GM18526 (cell line): ENCODE results near the gene CCR8.

Experiments used
- POLR2A ChIP-seq: IDR thresholded peaks from 3 replicates; pipeline ENCODE4 v1.6.1; 2011; ENCODE audit not compliant: insufficient read length; ENCODE audit errors: extremely low read depth

The CCR8 gene

DNA sequence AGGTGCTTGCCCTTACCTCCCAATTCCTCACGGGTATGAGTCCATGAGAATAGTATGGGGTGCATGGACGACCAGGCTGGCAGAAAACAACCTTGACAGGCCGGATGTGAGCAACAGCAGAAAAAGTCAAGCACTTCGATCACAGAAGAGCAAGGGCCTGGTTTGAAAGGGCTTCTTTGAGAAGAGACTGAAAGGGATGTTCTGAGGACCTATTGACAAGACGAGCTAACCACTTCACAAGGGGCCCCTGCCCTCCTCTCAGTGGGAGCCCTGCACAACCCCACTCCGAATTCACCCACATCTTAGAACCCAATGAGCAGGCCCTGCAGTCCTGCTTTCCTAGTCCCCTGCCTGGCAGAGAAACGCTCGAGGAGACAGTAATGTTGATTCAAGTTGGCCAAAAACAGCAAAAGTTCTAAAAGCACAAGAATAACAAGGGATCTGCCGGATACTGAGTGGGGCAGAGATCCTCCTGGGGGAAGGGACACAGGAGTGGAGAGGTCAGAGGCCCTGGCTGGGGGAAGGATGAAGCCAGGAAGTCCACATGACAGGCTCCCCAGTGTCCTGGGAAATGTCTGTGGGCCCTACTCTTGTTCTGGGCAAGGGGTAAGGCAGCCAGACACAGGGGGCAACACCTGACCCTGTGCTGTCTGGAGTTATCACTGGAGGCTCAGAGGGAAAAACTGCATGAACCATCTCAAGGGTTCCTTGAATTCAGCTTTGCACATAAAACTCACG lies 34.9 kb upstream of the CCR8 start:
- peak; percentile 15 for TF ChIP-seq POLR2A

DNA sequence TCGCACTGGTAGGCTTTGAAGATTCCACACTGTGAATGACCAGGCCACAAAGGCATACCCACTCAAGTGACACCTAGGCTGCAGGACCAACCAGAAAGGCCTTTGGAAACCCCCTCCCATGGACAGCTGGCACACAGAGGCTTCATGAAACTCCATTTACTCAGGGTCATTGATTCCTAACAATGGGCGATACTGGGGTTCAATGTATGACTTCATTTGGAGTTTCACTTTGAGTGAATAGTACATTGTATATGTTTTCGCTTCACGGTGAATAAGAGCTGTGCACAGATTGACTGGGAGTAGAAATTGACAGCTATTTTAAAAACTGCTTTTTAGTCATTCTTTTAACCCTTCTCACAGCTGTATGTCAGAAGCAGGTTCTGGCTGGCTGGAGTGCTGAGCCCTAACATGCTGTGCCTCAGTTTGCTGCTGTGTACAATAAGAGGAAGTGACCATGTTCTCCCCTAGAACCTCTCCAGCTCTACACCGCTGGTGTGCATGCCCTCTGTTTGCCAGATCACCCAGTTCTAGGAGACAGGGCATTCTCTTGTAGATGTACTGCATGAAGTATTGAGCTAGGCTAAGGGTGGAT lies 34.2 kb upstream of the CCR8 start:
- no peak for TF ChIP-seq POLR2A

GRCh38 chr3:39296197-39297077 lies 33.1 kb upstream of the CCR8 start:
- TF ChIP-seq POLR2A: no peak

- no peak for TF ChIP-seq POLR2A
These were observed 30.2 kb upstream of the CCR8 start for GRCh38 chr3:39299279-39299678.

DNA sequence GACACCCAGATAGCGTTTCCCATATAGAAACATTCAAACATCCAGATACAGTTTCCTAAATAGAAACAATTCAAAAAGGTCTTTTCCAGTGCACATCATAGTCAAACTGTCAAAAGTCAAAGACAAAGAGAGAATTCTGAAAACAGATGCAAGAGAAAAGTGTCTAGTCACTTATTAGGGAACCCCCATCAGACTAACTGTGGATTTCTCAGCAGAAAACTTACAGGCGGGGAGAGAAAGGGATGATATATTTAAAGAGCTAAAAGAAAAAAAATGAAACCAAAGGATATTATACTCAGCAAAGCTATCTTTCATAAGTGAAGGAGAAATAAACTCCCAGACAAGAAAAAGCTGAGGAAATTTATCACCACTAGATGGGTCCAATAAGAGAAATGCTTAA lies 27.3 kb upstream of the CCR8 start:
- TF ChIP-seq POLR2A: no peak

DNA sequence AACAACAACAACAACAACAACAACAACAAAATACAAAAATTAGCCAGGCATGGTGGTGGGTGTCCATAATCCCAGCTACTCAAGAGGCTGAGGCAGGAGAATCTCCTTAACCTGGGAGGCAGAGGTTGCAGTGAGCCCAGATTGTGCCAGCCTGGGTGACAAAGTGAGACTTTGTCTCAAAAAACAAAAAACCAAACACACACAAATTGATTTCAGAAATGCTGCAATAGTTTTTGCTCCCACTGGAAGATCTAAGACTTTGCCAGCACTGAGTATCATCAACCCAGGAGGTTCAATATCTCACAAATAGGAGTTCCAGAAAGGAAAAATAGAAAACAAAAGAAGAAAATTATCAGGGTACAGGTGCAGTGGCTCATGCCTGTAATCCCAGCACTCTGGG lies 16.2 kb upstream of the CCR8 start:
- TF ChIP-seq POLR2A: no peak

- TF ChIP-seq POLR2A: no peak
These were observed 14.1 kb upstream of the CCR8 start for GRCh38 chr3:39315420-39315819.

DNA sequence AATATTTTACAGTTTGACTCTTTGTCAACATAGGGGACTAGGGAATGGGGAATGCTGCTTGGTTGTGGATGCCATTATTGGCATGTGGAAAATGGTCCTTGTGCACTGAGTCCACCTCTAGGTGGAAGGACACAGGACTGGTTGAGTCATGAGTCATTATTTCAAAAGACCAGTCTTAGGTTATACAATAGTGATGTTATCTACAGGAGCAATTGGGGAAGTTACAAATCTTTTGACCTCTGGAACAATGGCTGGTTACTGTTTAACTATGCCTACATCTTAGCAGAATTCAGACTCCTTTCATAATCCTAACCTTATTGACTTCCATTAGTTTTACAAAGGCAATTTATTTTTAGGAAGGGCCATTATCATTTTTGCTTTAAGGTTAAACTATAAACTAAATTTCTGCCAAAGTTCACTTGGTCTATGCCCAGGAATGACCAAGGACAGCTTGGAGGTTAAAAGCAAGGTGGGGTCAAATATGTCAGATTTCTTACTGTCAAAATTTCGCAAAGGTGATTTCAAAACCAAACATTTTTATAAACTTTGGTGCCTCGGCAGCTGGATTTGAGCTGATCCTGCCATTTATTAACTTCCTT lies 11.8 kb upstream of the CCR8 start:
- TF ChIP-seq POLR2A: no peak

DNA sequence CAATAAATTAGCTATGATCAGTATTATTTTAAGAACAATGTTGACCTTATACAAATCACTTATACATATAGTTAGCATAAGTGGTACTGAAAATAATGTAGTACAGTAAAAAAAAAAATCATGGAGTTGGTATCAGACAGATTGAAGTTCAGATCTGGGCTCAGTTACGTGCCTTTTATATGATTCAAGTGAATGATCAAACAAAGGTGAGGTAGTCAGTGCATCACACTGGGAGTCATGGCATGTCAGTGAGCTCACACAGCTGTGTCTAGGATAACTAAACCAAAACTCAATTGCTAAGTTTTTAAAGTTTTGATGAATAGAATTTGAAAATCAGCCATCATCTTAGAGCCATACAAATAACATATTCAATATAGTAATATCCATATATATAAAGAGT lies 11.2 kb upstream of the CCR8 start:
- TF ChIP-seq POLR2A: no peak

DNA sequence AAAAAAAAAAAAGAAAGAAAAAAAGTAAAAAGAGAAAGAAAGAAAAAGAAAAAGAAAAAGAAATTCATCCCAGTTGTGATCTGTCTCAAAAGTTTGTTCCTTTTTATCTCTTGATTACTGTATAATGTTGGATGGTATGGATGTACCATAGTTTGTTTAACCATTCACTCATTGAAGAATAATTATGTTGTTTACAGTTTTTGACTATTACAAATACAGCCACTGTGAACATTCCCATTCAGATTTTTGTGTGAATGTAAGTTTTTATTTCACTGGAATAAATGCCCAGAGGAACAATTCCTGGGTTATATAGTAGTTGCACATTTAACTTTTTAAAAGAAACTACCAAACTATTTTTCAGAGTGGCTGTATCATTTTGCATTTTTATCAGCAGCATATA lies 10.3 kb upstream of the CCR8 start:
- no peak for TF ChIP-seq POLR2A

- no peak for TF ChIP-seq POLR2A
These were observed 6.6 kb upstream of the CCR8 start for GRCh38 chr3:39322936-39323335.

- TF ChIP-seq POLR2A: no peak
These were observed 6.0 kb upstream of the CCR8 start for GRCh38 chr3:39323494-39323893.

- TF ChIP-seq POLR2A: no peak
These were observed 4.3 kb upstream of the CCR8 start for GRCh38 chr3:39325236-39325635.

- no peak for TF ChIP-seq POLR2A
These were observed 2.3 kb upstream of the CCR8 start for GRCh38 chr3:39327053-39327745.

DNA sequence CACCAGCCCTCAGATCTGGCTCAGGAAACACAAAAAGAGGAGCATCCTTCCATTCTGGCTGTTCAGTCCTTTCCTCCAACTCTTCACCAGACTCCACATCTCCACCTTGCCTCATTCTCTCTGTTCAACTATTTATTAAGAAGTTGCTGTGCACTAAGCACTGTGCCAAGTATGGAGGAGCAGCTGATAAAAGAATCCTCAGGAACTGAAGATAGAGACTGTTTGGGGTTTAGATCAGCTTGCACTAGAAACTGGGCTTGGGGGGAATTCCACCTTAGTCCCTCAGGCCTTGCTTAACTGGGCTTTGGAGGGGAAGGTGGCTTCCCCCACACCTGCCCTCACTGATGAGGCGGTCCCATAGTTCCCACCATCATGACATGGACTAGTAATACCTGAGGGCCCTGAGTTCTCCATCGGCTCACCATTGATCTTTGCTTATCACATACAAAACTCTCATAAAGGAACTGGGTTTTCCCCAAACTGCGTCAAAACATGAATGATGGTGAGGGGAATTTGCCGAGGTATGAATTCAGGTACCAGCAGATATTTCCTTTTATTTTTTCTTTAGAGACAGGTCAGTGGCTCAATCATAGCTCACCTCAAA lies 1.7 kb upstream of the CCR8 start:
- no peak for TF ChIP-seq POLR2A
